NCI-H1930 (cell line): Measurements from ENCODE around the gene DPRX.

Experiments
- DNase-seq, 2 experiments: peaks; one replicate each; lab custom pipeline; 2025; lab: John Stamatoyannopoulos, UW

The DPRX gene

GRCh38 chr19:53631949-53632407 is at the start of gene DPRX:
Gene DPRX (plus strand): TSS chr19:53631999. CDS start chr19:53632107, 108 bp downstream.
- DNase-seq: no peak

DNA sequence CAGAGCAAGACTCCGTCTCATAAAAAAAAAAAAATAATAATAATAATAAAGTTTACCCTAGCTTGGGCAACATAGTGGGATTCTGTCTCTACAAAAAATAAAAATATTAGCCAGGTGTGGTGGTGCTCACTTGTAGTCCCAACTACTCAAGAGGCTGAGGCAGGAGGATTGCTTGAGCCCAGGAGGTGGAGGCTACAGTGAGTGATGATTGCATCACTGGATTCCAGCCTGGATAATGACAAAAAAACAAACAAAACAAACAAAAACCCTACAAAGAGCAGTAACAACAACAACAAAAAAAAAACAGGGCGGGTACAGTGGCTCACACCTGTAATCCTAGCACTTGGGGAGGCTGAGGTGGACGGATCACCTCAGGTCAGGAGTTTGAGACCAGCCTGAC is 48.6 kb upstream of the DPRX start:
- DNase-seq: no peak

DNA sequence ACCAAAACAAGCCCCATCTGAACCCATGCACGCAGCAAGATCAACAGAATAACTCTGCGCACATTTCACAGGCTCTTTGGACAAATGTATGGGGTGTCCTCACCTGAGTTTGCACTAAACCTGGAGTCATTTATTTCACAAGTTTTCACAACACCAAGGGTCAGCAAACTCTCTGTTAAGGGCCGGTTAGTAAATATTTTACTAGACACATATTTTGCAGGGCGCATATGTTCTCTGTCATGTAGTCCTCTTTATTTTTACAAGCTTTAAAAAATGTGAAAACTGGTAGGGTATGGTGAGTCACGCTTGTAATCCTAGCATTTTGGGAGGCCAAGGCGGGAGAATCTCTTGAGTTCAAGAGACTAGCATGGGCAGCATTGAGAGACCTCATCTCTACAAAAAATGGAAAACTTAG is 45.5 kb upstream of the DPRX start:
- DNase-seq: no peak

DNA sequence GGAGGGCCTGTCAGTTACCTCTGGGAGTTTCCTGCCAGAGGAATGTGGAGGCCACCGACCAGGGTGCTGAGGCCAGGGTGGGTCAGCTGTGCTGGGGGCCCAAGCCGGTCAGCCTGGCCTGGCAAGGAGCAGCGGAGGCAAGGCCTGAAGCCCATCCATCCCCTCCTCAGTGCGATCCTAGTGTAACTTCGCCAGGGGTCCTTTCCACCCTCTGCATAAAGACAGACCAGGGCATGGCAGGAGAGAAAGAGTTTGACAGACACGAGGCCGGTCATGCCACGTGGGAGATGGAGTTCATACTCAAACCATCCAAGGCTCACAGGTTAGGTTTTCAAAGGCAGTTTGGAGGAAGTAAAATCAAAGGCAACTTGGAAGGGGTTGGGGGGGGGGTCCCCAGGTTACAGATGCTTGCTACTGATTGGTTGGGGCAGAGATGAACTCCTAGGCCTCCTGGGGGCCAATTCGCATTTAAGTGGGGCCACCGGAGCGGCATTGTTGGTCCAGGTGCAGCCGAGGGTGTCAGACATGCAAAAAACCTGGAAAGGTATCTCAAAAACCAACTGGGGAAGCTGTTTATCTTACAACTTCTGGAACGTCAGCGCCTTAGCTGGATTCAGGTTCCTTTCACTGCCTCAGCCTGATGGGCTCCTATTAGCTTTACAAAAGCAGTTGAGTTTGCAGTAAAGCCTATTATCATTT is 36.8 kb upstream of the DPRX start:
- DNase-seq: no peak

GRCh38 chr19:53595510-53595867 is 36.3 kb upstream of the DPRX start:
- DNase-seq: no peak

- no peak for DNase-seq
These were observed 35.7 kb upstream of the DPRX start for GRCh38 chr19:53596056-53596455.

DNA sequence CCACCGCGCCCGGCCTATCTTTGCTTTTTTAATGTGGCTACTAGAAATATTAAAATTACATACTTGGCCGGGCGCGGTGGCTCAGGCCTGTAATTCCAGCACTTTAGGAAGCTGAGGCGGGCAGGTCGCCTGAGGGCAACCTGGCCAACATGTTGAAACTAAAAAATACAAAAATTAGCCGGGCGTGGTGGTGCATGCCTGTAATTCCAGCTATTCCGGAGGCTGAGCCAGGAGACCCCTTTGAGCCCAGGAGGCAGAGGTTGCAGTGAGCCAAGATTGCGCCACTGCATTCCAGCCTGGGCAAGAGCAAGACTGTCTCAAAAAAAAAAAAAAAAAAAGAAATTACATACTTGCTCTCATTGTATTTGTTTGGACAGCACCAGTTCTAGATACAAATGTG is 34.8 kb upstream of the DPRX start:
- no peak for DNase-seq

DNA sequence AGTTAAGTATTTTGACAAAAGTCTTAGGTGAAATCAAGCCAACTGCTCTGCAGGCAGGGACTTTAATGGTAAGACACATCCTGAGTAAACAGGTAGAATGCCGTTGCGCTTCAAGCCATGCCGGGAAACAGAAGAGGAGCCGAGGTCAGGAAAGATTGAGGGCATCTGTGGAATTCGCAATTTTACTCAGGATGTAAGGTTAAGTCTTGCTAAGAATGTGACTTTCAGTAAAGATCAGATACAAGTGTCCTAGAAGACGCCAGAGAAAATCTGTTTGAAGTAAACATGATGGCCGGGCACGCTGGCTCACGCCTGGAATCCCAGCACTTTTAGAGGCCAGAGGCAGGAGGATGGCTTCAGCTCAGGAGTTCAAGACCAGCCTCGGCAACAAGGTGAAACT is 33.4 kb upstream of the DPRX start:
- no peak for DNase-seq

DNA sequence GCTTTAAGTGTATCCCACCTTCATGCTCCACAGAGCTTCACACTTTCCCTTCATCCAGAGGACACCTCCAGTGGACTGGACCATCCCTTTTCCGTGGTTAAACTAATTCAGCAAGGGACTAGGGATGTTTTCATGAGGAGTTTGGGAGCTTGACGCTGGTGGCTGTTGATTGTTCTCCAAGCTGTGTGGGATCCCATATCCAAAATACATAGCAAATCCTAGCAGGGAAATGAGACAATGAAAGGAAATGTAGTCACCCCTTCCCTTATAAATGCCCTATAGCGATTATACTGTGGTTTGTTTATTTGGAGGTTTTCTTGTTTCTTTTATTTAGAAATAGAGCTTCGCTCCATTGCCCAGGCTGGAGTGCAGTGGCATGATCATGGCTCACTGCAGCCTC is 31.6 kb upstream of the DPRX start:
- no peak for DNase-seq

DNA sequence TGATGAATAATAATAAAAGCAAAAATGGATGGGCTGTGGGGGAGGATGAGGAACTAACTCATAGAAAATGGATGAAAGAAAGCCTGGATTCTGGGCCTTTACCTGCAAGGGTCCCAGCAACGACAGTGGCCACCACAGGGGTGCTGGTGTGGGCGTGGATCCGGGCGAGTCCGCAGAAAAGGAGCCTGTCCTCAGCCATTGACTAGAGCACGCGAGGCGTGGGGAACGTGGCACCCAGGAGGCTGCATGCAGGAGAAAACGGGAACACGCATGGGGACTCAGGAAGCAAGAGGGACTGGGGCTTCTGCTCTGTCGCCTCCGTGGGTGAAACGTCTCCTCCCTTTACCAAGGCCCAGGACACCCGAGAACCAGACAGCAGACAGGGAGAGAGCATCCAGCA is 25.8 kb upstream of the DPRX start:
- no peak for DNase-seq

DNA sequence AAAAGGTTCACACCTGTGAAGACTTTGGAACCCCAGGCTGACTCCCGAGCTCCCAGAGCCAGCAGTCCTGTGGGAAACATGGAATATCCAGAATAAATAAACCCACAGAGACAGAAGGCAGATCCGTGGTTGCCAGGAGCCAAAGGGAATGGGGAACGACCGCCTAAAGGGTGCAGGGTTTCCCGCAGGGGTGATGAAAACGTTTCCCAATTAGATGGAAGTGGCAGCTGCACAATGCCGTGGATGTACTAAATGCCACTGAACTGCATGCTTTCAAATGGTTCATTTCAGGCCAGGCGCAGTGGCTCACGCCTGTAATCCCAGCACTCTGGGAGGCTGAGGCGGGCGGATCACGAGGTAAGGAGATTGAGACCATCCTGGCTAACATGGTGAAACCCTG is 23.4 kb upstream of the DPRX start:
- DNase-seq: no peak

GRCh38 chr19:53612762-53613526 is 18.9 kb upstream of the DPRX start:
- DNase-seq: no peak

- no peak for DNase-seq
These were observed 9.7 kb upstream of the DPRX start for GRCh38 chr19:53621885-53622740.

DNA sequence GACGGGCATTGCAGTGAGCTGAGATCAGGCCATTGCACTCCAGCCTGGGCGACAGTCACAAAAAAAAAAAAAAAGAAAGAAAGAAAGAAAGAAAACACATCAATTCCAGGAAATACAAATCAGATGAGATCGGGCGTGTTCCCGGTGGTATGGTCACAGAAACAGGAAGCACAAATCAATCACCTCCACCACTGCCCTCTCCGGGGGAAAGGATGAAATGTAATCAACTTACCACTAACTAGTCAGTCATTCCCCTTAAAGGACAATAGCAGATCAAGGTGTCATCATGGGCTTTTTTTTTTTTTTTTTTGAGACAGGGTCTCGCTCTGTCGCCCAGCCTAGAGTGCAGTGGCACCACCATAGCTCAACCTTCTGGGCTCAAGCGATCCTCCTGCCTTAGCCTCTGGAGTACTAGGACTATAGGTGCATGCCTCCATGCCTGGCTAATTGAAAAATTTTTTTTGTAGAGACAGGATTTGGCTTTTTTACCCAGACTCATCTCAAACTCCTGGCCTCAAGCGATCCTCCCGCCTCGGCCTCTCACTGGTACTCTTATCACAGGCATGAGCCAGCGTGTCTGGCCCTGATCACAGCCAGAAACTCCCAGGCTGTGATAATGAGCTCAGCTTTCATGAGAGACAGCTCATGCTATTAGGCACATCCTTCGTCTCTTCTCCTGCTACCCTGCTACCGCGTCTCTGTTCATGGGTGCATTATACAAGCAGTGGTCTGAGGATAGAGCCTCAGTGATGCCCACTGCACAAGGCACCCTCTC is 6.8 kb upstream of the DPRX start:
- DNase-seq: no peak

DNA sequence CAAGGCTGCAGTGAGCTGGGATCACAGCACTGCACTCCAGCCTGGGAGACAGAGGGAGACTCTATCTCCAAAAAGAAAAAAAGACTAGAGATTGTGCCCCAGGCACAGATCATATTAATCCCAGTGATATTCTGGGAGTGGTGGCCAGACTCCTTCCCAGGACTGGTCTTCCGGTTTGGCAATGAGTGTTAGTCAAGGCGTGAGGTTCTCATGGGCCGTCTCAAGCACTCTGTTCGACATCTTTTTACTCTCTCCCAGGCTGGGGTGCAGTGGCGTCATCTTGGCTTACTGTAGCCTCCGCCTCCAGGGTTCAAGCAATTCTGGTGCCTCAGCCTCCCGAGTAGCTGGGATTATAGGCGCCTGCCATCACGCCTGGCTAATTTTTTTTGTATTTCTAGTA is 5.3 kb upstream of the DPRX start:
- no peak for DNase-seq

DNA sequence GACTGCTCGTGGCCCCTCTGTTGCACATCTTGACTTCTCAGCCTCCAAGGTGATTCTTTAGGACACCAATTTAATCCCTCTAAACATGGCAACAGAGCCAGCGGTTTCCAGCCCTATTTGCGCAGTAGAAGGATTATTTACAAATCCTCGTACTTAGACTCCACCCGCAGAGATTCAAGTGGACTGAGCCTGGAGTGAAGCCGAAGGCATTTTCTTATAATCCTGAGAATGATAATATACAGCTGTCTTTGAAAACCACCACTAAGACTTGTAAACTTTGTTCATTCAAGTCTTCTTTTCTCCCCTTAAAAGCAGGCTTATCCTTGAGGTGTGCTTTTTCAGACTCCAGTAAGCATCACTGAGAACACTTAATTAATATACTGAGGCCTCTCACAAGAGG is 4.8 kb upstream of the DPRX start:
- no peak for DNase-seq

DNA sequence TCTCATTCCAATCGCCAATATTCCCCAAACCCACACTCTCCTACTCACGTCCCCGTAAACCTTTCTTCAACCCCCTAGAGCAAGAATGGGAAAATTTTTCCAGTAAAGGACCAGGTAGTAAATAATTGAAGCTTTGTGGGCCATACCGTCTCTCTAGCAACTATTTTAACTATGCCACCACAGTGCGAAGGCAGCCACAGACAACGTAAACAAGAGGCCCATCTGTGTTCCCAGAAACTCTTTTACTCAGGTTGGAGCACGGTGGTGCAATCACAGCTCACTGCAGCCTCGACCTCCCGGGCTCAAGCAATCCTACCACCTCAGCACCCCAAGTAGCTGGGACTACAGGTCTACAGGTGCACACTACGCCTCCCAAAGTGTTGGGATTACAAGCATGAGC is 3.0 kb downstream of the DPRX start:
- DNase-seq: no peak

DNA sequence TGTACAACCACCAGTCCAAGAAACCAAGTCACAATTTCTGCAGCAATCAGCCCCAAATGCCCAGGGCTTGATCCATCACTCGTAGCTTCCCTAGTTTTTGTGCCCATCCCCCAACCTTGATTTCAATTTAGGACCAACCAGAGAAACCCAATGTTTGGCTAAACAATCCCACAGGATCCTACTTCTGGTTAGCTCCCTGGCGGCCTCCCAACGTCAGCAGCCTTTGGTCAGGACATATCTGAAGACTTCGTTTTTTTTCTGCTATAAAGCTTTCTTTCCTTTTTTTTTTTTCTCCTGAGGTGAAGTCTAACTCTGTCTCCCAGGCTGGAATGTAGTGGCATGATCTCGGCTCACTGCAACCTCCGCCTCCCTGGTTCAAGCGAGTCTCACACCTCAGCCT is 7.7 kb downstream of the DPRX start:
- no peak for DNase-seq

GRCh38 chr19:53642381-53643099 is 10.7 kb downstream of the DPRX start:
- no peak for DNase-seq

DNA sequence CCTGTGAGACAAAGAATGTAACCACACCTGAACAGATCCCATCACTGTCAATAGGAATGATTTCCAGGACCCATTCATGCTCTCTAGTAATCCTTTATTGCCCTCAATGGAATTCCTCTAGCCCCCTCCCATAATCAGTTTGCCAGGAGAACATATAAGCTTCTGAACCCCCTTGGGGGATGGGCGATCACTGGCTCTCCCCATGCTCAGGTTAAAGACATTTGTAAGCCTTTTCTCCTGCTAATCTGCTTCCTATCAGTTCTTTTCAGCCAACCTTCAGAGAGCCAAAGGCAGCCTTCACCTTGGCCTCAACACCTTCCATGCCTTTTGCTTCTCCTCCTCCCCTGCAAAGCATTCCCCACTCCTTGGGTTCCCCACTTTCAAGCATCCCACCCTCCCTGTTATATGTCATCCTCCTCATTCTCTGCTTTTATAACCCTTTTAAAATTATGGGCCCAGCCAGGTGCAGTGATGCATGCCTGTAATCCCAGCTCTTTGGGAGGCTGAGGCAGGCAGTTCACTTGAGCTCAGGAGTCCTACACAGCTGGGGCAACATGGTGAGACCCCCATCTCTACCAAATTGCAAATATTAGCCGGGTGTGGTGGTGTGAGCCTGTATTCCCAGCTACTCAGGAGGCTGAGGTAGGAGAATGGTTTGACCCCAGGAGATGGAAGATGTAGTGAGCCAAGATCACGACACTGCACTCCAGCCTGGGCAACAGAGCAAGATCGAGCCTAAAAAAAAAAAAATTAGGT is 12.4 kb downstream of the DPRX start:
- no peak for DNase-seq

- DNase-seq: no peak
These were observed 14.3 kb downstream of the DPRX start for GRCh38 chr19:53646144-53646543.
